HUDEP-2 (cell line): Measurements from ENCODE around the gene HOXA6.
A peak's percentile ranks its signal among the peaks of the same experiment; 100 is the strongest.

Experiments
- DNase-seq, 76 experiments: peaks; one replicate each; lab custom pipeline; 2025; ENCODE audit not compliant: unreplicated experiment in 76 of 76; lab: John Stamatoyannopoulos, UW

Gene HOXA6

DNA sequence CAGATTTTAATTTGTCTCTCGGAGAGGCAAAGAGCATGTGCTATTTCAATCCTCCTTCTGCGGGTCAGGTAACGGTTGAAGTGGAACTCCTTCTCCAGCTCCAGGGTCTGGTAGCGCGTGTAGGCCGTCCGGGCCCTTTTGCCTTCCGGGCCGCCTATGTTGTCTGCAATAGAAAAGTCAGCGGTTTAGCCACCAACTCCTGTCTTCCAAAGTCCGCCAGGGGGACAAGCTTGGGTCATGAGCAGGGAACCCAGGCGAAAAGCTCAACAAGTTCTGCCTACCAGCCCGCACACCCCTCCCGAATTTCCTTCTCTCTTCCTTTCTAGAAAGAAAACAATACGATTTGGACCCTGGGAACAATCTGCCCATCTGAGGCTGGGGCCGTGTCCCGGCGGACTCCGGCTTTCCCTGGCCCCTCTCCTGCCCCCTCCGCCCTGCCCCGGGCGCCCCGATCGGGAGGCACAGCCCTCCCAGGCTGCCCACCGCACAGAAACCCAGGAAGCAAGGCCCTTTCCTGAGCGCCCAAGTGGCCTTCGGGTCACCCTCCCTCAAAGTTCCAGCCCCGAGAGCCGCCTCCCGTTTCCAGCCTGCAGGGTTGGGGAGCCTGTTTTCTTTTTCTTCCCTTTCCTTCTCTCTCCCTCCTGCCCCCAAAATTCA lies 5.5 kb downstream of the HOXA6 start:
- no peak for DNase-seq

DNA sequence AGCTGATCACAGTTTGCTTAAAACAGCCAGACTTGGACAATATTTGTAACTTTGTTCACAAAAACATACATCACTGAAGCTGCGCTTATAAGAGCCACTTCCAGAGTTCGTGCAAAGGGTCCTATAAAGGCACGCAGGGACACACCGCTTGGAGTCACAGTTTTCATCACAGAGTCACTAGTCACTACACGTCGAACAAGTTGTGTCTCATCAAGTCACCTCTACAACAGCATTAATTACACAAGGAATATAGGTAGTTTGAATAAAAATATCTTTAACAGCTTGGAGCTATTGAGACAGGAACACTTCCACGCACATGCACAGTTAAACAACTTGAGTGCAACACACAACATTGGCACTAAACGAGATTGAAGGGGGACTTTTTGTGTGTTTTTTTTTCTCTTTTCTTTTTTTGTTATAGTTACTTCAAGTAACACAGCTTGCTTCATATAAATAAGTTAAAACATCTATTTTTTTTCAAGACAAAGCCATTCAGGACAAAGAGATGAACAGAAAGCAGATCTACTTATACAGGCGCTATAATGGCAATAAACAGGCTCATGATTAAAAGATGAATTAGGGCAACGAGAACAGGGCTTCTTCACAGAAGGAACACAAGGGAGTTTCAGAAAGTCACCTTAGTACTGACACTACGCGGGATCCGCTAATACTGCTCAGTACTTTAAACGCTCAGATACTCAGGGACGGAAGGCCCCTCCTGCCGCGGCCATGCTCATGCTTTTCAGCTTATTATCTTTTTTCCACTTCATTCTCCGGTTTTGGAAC lies 6.2 kb downstream of the HOXA6 start:
- DNase-seq: no peak

DNA sequence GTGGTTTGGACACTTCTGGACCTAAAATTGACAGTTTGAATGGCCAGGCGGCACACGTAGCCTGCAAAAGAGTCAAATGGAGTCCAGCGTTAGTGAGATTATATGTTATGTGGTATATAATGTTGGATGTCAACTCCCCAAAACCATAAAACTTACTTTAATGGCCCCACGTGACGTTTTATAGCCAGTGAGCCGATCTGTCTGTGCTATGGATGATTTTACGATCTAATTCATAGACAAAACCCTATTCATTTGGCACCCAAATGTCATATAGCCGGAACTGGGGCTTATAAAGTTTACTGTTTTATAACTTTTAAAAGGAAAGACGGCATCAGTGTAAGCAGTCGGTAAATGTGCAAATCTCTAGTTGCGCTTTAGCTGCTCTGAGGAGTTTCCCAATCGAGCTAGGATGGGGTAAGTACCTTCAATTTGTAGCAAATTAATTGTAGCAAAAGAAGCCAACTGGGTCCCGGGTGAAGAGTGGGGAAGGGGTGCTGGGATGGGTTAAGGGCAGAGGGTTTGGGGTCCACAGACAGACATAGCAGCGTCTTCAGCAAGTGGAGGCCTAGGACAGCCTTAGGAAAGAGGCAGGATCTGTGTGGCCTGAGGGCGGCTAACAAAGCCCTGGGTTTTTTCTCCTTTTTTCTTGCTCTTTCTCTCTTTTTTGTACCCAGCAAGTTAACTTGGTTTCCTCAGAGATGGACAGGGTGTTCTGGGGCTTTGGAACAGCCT lies 7.3 kb downstream of the HOXA6 start:
- DNase-seq: no peak

DNA sequence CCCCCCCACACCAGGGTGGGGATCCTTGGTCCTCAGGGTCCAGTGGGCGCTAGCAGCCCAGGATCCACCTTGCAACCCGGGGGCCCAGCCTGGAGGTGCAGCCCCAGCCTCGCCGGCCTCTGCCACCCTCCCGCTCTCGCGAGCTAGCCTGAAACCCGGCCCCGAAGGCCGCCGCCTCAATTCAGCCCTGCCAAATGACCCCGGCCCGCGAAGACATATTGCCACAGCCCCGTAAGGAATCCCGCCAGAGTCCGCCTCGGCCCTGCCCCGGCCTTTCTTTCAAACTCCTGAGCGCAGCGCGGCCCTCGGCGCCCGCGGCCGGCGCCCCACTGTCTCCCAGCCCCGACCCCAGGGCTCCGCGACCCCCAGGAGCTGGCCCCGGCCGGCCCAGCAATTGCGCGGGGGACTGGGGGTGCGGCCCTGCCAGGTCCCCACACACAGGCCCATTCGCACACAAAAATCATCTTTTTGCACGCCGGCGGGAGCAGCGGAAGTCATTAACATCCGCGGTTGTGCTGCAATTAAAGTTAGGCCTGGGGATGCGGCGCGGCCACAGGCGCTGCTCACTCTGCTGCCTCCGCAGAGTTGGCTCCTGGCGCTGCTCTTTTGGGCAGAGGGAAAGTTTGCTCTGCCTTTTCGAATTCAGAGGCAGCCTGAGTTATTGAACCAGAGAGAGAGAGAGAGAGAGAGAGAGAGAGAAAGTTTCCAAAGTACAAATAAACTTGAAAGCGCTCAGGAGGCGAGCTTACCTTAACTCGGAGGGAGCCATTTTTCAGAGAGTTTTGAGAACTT lies 8.0 kb downstream of the HOXA6 start:
- no peak for DNase-seq

DNA sequence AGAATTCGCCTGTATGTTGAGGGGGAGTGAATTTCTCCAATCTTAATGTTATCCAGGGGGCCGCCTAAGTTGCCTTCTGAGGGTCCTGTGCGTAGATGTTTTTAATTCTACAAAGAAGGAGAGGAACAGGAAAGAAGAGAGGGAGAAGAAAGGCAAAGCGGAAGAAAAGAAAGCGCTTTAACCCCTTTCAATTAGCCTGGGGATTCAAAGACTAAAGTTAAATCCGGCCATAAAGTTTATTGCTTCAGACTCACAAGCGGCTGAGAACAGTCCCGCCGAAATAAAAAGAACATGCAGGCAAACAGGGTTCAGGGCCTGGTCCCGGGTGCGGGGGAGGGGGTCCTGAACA lies 8.6 kb downstream of the HOXA6 start:
- no peak for DNase-seq

DNA sequence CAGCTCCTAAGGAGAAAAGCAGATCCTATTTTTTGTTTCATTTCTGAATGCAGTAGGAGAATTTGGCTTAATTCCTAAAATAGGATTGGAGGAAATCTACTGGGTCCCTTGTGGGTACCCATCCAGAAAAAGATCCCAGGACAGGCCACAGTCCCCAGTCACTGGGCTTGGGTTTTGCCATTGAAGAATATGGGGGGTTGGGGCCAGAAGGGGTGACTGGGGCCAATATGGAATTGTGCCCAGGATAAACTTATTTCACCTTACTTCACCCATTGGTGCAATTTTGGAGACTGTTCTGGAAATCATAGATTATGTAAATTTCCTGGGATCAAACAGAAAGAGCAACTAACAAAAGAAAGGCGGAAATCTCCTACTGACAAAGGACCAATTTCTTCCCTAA lies 9.1 kb downstream of the HOXA6 start:
- DNase-seq: no peak

DNA sequence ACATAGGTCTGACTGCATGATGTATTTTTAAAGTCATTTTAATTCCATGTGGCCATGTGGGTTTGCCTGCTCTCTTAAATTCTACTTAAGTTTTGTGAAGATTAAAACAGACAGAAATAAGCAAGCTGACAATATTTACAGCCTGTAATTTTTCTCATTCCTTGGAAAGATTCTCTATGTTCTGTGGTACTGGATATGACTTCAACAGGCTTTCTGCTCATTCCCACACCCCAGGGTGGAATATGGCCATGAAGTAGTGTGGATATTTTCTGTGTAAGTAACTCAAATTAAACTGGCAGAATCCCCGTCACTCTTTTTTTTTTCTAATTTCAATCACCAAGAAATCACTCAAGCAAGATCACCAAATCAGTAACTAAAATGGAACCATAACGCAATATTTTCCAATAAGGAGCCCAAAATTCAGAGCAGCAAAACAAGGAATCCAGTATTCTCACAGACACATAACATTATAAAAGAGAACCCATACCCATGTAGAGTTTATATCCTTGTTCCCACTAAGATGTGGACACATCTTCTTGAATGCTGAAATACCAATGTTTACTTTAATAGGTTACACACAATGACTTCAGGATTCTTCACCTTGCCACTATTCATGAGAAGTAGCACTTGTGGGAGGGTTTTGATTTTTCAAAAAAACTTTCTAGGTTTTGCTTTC lies 9.8 kb downstream of the HOXA6 start:
- DNase-seq: no peak

DNA sequence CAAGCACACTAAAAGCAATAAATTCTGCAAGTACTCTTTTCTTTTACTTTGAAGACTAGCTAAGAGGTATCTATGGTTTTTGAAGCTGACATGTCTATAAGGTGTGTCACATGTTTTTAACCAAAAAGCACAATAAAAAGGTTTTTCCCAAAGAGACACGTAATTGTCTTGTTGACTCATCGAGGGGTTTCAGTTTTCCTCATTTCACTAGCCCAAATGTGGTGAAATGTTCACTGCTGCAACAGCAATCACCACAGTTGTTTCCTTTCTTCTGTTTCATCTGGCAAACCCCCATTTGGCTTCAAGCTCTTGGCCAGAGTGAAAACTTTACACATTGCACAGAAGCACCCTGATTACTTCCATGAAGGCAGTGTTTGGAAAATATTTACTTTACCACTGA lies 13.2 kb downstream of the HOXA6 start:
- DNase-seq: no peak

DNA sequence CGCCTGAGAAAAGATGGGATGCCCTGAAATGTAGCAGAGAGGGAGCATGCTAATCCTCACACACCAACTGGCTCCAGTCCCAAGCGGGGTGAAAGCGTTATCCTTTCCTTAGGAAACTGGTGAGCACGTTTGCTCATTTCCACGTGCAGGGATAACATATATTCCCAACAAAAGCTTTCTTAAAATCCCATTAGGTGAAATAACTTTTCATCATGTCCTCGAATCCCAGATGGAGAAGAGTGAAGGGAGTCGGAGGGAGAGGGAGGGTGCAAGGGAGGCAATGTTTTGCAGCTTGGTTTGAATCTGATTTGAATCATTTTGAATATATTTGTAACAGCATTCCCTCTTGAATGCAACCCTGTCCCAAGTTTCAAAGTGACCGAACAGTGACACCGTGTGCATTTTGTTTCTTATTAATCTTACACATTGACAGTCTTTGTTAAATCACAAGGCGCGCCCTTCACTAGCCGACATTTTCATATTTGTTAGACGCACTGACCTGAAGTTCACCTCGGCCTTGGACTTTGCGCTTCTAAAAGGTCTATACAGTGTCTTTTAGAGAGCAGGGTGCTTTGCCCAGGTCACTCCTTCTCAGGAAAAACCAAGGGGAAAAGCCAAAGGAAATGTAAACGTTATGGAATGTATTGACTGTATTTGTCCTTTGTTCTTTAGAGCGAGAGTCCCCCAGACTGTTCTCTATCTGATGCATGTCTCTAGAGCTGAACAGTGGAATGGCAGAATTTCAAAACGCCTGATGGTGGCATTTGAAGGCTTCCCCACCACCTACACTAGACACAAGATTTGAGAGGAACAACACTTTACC lies 14.0 kb downstream of the HOXA6 start:
- DNase-seq: no peak

DNA sequence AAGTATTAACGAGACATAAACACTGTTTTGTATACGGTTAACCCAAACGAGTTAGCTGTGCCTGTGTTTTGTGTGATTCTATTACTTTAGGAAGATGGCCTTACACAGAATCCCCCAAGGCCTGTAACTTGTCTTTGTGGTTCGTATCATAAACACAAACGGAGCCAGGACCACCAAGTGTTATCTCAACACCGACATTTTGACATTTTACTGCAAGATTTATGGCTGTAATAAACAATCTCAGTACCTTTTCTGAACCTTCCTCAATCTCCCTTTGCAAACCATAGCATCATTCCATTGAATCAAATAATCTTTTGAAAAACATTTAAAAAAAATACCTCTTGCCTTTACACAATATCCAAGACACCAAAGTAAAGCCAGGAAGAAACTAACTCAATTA lies 14.6 kb downstream of the HOXA6 start:
- no peak for DNase-seq

DNA sequence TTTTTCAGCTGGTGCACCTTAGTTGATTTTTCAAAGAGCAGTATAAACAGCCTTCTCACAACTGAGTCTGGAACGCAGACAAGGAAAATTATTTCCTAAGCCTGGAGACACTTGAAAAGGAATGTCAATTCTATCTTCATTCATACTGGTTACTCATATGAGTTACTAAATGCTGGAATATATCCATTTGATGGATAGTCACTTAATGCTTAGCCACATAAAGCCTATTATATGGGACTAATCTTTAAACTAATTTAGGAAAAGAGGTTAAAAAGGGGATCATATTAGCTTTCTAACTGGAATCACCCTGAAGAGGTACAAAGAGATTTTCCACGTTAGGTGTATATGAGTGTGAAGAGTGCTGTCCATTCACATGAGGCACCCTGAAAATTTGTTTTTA lies 15.4 kb downstream of the HOXA6 start:
- no peak for DNase-seq

DNA sequence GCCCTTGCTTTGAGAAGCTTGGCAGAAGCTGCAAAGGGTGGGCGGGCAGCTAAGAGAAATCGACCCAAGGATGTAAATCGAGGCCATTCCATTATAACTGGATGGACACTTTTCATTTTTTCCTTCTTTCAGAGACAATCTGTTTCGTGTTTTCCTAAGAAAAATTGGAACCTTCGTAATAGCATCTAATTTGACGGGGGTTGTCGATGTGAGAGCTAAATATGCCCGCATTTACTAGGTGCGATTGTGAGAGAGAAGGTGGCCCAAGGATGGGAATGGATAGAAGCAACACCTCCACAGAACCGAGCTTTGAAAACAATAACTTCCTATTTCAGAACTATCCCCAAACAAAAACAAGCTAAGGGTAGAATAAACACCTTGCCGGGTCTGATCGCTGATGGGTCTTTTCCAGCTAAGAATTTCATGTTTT lies 16.2 kb downstream of the HOXA6 start:
- no peak for DNase-seq

DNA sequence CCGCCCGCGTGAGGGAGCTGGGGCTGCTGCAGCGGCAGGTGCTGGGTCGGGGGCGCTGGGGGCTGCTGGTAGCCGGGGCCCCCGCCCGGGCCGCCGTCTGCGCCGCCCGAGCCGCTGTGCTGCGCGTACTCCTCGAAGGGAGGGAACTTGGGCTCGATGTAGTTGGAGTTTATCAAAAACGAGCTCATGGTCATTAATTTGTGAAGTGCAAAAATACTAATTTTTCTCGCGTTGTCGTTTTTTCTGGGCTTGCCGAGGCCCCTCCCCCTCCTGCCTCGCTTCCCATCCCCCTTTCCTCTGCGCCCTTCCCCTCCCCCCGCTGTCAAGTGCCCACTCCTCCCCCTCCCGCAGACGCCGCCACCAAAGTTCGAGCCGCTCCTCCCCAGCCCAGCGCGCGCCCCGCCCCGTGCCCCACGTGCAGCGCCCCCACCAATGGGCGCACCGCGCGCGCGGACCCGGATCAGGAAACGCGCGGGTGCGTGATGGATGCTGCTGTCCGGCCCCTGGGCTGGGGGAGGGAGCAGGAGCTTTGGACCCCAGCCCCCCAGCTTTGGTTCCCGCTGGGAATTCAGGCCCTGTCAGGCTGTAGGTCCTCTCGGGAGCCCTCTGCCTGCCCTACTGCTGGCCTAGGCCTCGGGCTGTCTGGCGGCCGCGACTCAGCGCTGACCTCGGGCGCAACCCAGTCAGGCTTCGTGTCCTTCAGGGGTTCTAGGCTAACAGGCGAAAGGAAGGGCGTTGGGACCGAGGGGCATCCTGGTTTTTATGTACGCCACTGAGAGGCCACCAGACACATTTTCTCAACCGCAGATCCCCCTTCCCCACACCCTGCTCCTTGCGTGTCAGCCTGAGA lies 16.8 kb downstream of the HOXA6 start, which contains the start of gene HOXA4:
HOXA4 (minus strand) TSS at position 218 of the 850 bp plus-strand sequence; CDS start at position 194, 24 bp downstream.
- DNase-seq: peak in 49 of 76 experiments; percentile 0 to 87 (median 44)

DNA sequence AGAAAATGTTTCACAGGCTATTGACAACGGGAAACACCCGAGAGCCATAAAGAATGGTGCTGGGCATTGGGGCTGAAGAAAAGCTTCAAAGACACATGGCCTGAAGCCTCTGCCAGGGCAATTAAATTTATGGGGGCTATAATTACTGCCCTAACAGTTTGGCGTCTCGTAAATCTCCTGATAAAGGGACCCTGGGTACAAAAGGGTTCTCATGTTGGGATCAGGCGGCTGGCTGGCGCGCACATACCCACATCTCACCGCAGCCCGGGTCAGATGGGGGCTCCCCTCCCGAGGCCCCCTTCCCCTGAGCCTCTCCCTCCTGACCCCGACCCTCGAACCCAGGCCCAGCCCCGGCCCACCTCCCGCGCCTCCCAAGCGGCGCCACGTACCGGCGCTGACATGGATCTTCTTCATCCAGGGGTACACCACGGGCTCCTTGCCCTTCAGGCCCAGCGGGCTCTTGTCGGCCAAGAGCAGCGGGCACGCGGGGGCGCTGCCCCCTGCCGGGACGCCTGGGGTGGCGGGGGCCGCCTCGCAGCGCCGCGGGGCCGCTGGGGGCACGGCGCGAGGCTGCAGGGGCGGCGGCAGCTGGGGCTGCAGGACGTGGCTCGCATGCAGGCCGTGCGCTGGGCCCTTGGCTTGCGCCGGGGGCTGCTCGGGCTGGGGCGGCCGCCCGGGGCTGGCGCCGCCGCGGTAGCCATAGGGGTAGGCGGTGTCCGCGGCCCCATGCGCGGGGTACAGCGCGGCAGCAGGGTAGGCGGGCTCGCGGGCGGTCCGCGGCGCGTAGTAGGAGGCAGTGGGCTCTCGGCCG lies 17.6 kb downstream of the HOXA6 start:
- no peak for DNase-seq

DNA sequence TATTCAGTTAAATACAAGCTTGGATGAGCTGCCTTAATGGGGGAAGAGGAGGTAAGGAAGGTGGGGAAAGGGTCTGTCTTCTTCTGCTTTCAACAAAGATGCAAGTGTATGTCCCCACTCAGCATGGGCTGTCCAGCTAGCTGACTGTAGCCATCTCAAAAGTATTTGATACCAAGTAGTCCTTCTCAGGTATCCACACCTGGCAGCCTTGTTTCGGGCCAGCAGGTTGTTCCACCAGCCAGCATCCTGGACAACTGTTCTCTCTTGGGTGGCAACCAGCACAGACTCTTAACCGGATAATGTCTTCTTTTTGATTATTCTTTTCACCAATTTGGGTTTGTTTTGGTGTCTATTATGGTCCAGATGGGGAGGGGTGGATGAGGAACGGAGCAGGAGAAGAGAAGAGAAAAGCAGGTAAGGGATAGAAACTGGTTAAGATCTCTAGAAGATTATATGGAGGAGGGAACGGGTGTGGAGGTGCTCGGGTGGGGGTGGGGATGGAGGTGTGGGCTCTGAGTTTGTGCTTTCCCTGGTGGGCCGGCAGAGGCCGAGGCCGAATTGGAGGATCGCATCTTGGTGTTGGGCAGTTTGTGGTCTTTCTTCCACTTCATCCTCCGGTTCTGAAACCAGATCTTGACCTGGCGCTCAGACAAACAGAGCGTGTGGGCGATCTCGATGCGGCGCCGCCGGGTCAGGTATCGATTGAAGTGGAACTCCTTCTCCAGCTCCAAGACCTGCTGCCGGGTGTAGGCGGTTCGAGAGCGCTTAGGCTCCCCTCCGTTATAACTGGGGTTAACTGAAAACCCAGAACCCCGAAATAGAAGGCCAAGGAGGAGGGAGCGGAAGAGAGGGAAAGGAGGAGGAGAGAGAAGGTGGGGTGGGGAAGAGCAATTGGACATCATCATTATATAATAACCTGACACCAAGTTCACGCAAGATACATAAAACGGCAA lies 18.5 kb downstream of the HOXA6 start:
- no peak for DNase-seq

DNA sequence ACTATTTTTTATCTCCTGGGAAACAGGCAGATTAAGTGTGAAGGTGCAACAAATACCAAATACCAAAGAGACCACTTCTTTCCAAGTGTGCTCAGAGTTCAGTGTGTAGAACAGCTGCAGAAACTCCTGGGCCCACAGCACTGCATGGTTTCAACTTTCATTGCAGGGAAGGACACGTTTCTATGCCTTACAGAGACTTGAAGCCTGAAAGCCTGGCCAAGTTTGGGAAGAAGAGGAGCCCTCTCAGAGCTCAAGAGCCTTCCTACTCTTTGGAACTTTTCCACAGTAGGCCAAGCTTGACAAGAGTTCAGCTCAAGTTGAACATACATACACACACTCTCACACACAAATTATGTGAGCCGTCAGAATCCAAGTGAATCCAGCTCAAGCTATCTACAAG lies 19.5 kb downstream of the HOXA6 start:
- DNase-seq: no peak
